ENCODE data around the gene RCBTB1. TPM values are rescaled to one million over a fixed set of nuclear protein-coding genes. Genes with fewer than 3 reads are reported as not detected.

Gene RCBTB1
- polyA plus RNA-seq, 1 donor (not counting 4 experiments of a cell fraction or from before 2014, with no cell fraction given): 26.9 TPM

DNA sequence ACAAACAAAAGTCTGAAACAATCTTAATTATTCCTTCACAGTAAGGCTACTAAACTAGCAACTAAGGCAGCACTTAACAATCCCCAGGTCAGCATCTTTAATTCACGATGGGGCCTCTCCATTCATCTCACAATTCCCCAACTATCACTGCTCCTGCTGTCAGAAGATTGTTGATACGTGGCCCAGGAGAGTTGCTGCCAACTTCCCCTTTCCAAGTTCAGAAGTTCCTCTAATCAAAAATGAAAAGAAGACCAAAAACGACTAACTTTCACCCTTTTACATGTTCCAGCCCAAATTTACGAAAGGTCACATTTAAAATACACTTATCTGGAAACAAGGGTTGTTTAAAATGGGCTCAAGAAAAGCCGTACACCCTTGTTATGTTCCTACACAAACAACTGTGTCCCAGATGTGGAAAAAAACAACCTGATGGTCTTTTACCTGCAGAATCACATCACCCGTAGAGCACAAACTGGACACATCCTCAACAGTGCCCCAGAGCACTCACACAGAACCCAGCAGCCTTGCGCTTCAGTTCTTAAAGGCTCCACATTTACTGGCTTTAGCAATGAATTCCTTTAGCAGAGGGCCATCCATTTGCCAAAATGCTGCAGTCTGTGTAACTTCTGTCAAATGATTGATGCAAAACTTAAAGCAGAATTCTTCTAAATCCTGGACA lies 51.6 kb downstream of the RCBTB1 start:
- H3K4me1 ChIP-seq (ENCODE audit: control insufficient read depth, extremely low read depth, insufficient read depth, low read length): no peaks in the 10 kb centered on the region
- H3K9ac ChIP-seq (ENCODE audit: control insufficient read depth, extremely low read depth, insufficient read depth, low read length): no peak overlapping the region
- H3K4me2 ChIP-seq (ENCODE audit: control insufficient read depth, extremely low read depth, insufficient read depth, low read depth, low read length): no peak overlapping the region
- no peak for DNase-seq (ENCODE audit: low read depth, low spot score)
- TF ChIP-seq EZH2 (IDR thresholded peaks at IDR 0.05; ENCODE audit: low read length): no peak
- TF ChIP-seq, protein P1, sequence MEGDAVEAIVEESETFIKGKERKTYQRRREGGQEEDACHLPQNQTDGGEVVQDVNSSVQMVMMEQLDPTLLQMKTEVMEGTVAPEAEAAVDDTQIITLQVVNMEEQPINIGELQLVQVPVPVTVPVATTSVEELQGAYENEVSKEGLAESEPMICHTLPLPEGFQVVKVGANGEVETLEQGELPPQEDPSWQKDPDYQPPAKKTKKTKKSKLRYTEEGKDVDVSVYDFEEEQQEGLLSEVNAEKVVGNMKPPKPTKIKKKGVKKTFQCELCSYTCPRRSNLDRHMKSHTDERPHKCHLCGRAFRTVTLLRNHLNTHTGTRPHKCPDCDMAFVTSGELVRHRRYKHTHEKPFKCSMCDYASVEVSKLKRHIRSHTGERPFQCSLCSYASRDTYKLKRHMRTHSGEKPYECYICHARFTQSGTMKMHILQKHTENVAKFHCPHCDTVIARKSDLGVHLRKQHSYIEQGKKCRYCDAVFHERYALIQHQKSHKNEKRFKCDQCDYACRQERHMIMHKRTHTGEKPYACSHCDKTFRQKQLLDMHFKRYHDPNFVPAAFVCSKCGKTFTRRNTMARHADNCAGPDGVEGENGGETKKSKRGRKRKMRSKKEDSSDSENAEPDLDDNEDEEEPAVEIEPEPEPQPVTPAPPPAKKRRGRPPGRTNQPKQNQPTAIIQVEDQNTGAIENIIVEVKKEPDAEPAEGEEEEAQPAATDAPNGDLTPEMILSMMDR (optimal IDR thresholded peaks at IDR 0.05 in 1 of 3, IDR thresholded peaks at IDR 0.05 in 1 of 3, conservative IDR thresholded peaks at IDR 0.05 in 1 of 3; ENCODE audit: extremely low read depth in 1 of 3, insufficient read depth in 2 of 3, low read length in 3 of 3): no peak
- no peaks in the 10 kb centered on the region for H4K20me1 ChIP-seq (ENCODE audit: control insufficient read depth, extremely low read depth, insufficient read depth, low read length)
- FAIRE-seq: no peak
- H3K27me3 ChIP-seq (ENCODE audit: control insufficient read depth, extremely low read depth, insufficient read depth, low read length): no peaks in the 10 kb centered on the region
- no peak overlapping the region for H2AFZ ChIP-seq (ENCODE audit: control insufficient read depth, low read length)
- dilution Hi-C loops (cut with MboI; ENCODE audit: extremely low pct_ligation_motif_present, low sequenced_read_pairs): no loop called here
- H3K9me1 ChIP-seq (ENCODE audit: control insufficient read depth, extremely low read depth, insufficient read depth, low read length): no peaks in the 10 kb centered on the region
- H3K4me3 ChIP-seq (ENCODE audit: control insufficient read depth in 2 of 3, extremely low read depth in 1 of 3, insufficient read depth in 2 of 3, low read depth in 1 of 3, low read length in 3 of 3): no peak overlapping the region
- no peak overlapping the region for H3K27ac ChIP-seq (ENCODE audit: control insufficient read depth, insufficient read depth, low read length)
- no peaks in the 10 kb centered on the region for H3K9me3 ChIP-seq (ENCODE audit: control insufficient read depth, low read depth, low read length)
- H3K79me2 ChIP-seq (ENCODE audit: control insufficient read depth, insufficient read depth, low read length): no peaks in the 10 kb centered on the region
- peaks cover 12 to 15% of the 10 kb centered on the region in 2 experiments for H3K36me3 ChIP-seq (ENCODE audit: control insufficient read depth in 2 of 2, extremely low read depth in 1 of 2, insufficient read depth in 2 of 2, low read length in 2 of 2)

DNA sequence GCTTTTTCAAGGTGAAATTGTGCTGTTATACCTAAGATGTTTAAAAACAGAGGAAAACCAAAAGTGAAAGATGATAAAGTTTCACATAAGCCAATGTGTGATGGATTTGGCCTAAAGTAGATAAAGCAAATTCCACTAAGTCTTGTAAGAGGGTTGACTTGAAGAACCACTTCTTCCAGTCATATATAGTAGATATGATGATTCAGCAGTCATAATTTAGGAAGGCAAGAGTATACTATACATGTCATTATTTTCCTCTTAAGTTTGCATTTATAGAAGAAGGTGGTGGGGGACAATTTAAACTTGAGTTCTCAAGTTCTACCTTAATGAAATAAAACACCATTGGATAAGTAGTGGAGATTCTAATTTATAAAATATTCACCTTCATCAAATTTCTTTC lies 52.3 kb downstream of the RCBTB1 start:
- no peak for FAIRE-seq
- dilution Hi-C loops (cut with MboI; ENCODE audit: extremely low pct_ligation_motif_present, low sequenced_read_pairs): no loop called here

More for the DNA sequence above, 52.3 kb downstream of the RCBTB1 start:
- Histone ChIP-seq H3K9me1 (ENCODE audit: control insufficient read depth, extremely low read depth, insufficient read depth, low read length) (no peaks in the 10 kb centered on the region), H4K20me1 (ENCODE audit: control insufficient read depth, extremely low read depth, insufficient read depth, low read length) (no peaks in the 10 kb centered on the region), H3K79me2 (ENCODE audit: control insufficient read depth, insufficient read depth, low read length) (no peaks in the 10 kb centered on the region), H3K36me3 (ENCODE audit: control insufficient read depth in 2 of 2, extremely low read depth in 1 of 2, insufficient read depth in 2 of 2, low read length in 2 of 2) (peaks cover 12 to 19% of the 10 kb centered on the region in 2 experiments), H3K27ac (ENCODE audit: control insufficient read depth, insufficient read depth, low read length) (no peak overlapping the region), H3K4me1 (ENCODE audit: control insufficient read depth, extremely low read depth, insufficient read depth, low read length) (no peaks in the 10 kb centered on the region), H2AFZ (ENCODE audit: control insufficient read depth, low read length) (no peak overlapping the region), H3K4me3 (ENCODE audit: control insufficient read depth in 2 of 3, extremely low read depth in 1 of 3, insufficient read depth in 2 of 3, low read depth in 1 of 3, low read length in 3 of 3) (no peak overlapping the region), H3K27me3 (ENCODE audit: control insufficient read depth, extremely low read depth, insufficient read depth, low read length) (no peaks in the 10 kb centered on the region), H3K4me2 (ENCODE audit: control insufficient read depth, extremely low read depth, insufficient read depth, low read depth, low read length) (no peak overlapping the region), H3K9ac (ENCODE audit: control insufficient read depth, extremely low read depth, insufficient read depth, low read length) (no peak overlapping the region), H3K9me3 (ENCODE audit: control insufficient read depth, low read depth, low read length) (no peaks in the 10 kb centered on the region)
- TF ChIP-seq, protein P1 (optimal IDR thresholded peaks at IDR 0.05 in 1 of 3, IDR thresholded peaks at IDR 0.05 in 1 of 3, conservative IDR thresholded peaks at IDR 0.05 in 1 of 3; ENCODE audit: extremely low read depth in 1 of 3, insufficient read depth in 2 of 3, low read length in 3 of 3): no peak
- TF ChIP-seq EZH2 (IDR thresholded peaks at IDR 0.05; ENCODE audit: low read length): no peak
- no peak for DNase-seq (ENCODE audit: low read depth, low spot score)

All from keratinocyte (primary cell).